HCT116 (cell line): ENCODE results near the gene FLNB. TPM values are rescaled to one million over a fixed set of nuclear protein-coding genes. Genes with fewer than 3 reads are reported as not detected.

Experiments used
- ATAC-seq: fragments of 200-7000 bp; cut with Tn5 transposase; 2 replicates; pipeline ENCODE4 v1.9.1; 2020; ENCODE audit warnings: mild to moderate bottlenecking, moderate library complexity
- BruUV-seq: library from RNA; stranded (reverse); fragments of 400-500 nt; replicated peaks from 2 replicates; lab custom pipeline; 2021; lab: Mats Ljungman, UMichigan
- CTCF ChIA-PET: fragments of 300-600 bp; sonication (Branson Sonifier 250); formaldehyde crosslinking; loops from one replicate; lab custom pipeline; 2021; ENCODE audit warnings: antibody characterized with exemption; lab: Charles Lee
- POLR2A ChIA-PET: fragments of 300-600, 350-600 bp; sonication (Branson Sonifier 250); formaldehyde crosslinking; loops from one replicate; lab custom pipeline; 2021; ENCODE audit warnings: antibody characterized with exemption; lab: Charles Lee
- RAD21 ChIA-PET, 2 experiments: fragments of 300-600 bp; sonication (Branson Sonifier 250); formaldehyde crosslinking; loops; one replicate each; lab custom pipeline; 2023; ENCODE audit warnings: low total read pairs in 2 of 2; ENCODE audit not compliant: uncharacterized antibody in 2 of 2, unreplicated experiment in 2 of 2, low non-redundant PET in 1 of 2; lab: Charles Lee
- DNase-seq: peaks from one replicate; pipeline ENCODE4 v3.0.0-alpha.2; 2010; ENCODE audit warnings: low read depth, low spot score
- H2AFZ ChIP-seq: fragments of 200-600 bp; shearing (Covaris generic), sonication (generic); 2 replicates; pipeline ENCODE4 v1.6.1; 2017; ENCODE audit warnings: low read depth, mixed run types, mixed read lengths, antibody characterized with exemption, low read length; ENCODE audit not compliant: poor library complexity, severe bottlenecking
- H3K27ac ChIP-seq: 2 replicates; pipeline ENCODE4 v1.5.1; 2012; ENCODE audit warnings: low read depth, low read length
- H3K27me3 ChIP-seq: fragments of 200-600 bp; sonication (generic); 2 replicates; pipeline ENCODE4 v1.6.1; 2016; ENCODE audit warnings: mixed run types, low read length, mixed read lengths; ENCODE audit not compliant: insufficient read depth
- H3K36me3 ChIP-seq, 2 experiments: fragments of 200-500 bp in 1 of 2; fragments of 200-600 bp in 1 of 2; sonication (Bioruptor generic) in 1 of 2; sonication (generic) in 1 of 2; 2 replicates each; pipeline versions ENCODE4 v1.5.1 to v1.6.1; 2014 to 2016; ENCODE audit warnings: low read length in 2 of 2, inconsistent platforms in 1 of 2, mixed read lengths in 1 of 2, mixed run types in 1 of 2; ENCODE audit not compliant: insufficient read depth in 2 of 2, control insufficient read depth in 1 of 2
- H3K4me1 ChIP-seq, 2 experiments: fragments of 200-600 bp in 1 of 2; sonication (generic) in 1 of 2; 2 replicates each; pipeline versions ENCODE4 v1.5.1 to v1.6.1; 2012 to 2017; ENCODE audit warnings: low read length in 2 of 2, inconsistent platforms in 1 of 2, mild to moderate bottlenecking in 1 of 2, mixed read lengths in 1 of 2, mixed run types in 1 of 2, moderate library complexity in 1 of 2; ENCODE audit not compliant: insufficient read depth in 2 of 2, control insufficient read depth in 1 of 2
- H3K4me2 ChIP-seq: fragments of 200-600 bp; sonication (generic); 2 replicates; pipeline ENCODE4 v1.6.1; 2017; ENCODE audit warnings: mixed run types, low read length, mixed read lengths
- H3K4me3 ChIP-seq, 2 experiments: fragments of 200-600 bp in 1 of 2; sonication (generic) in 1 of 2; replicated peaks in 1 of 2; 2 replicates each; pipeline ENCODE4 v1.5.1; 2011 to 2016; ENCODE audit warnings: low read length in 2 of 2, control low read depth in 1 of 2, low read depth in 1 of 2, mild to moderate bottlenecking in 1 of 2, mixed read lengths in 1 of 2, mixed run types in 1 of 2
- H3K79me2 ChIP-seq: fragments of 200-600 bp; sonication (generic); 2 replicates; pipeline ENCODE4 v1.6.1; 2017; ENCODE audit warnings: mild to moderate bottlenecking, mixed run types, low read length, moderate library complexity, mixed read lengths; ENCODE audit not compliant: insufficient read depth
- H3K9ac ChIP-seq: fragments of 200-600 bp; sonication (generic); 2 replicates; pipeline ENCODE4 v1.6.1; 2016; ENCODE audit warnings: low read length, mixed read lengths
- H3K9me2 ChIP-seq: fragments of 200-600 bp; sonication (generic), shearing (Covaris generic); 2 replicates; pipeline ENCODE4 v1.6.1; 2017; ENCODE audit warnings: mixed run types, mild to moderate bottlenecking, moderate library complexity; ENCODE audit not compliant: insufficient read depth
- H3K9me3 ChIP-seq, 2 experiments: fragments of 200-500 bp in 1 of 2; fragments of 200-600 bp in 1 of 2; sonication (Bioruptor generic) in 1 of 2; sonication (generic) in 1 of 2; 2 replicates each; pipeline ENCODE4 v1.6.1; 2014 to 2017; ENCODE audit warnings: low read length in 2 of 2, mixed read lengths in 2 of 2, inconsistent platforms in 1 of 2, low read depth in 1 of 2, mild to moderate bottlenecking in 1 of 2, mixed run types in 1 of 2, moderate library complexity in 1 of 2; ENCODE audit not compliant: control insufficient read depth in 1 of 2, insufficient read depth in 1 of 2
- H4K20me1 ChIP-seq: fragments of 200-600 bp; sonication (generic), shearing (Covaris generic); 2 replicates; pipeline ENCODE4 v1.6.1; 2017; ENCODE audit warnings: mixed run types, mild to moderate bottlenecking, moderate library complexity; ENCODE audit not compliant: insufficient read depth
- CEBPB ChIP-seq: IDR thresholded peaks from 2 replicates; pipeline ENCODE4 v1.6.1; 2012; ENCODE audit warnings: low read depth
- EGR1 ChIP-seq: IDR thresholded peaks from 2 replicates; pipeline ENCODE4 v1.6.1; 2012; ENCODE audit warnings: low read depth
- ELF1 ChIP-seq: IDR thresholded peaks from 2 replicates; pipeline ENCODE4 v1.6.1; 2012; ENCODE audit warnings: low read depth, borderline replicate concordance
- EZH2 ChIP-seq: fragments of 200-600 bp; sonication (generic); IDR thresholded peaks from 2 replicates; pipeline ENCODE4 v1.6.1; 2017; ENCODE audit warnings: antibody characterized with exemption, mixed run types
- EZH2phosphoT487 ChIP-seq: fragments of 200-600 bp; IDR thresholded peaks from 2 replicates; pipeline ENCODE4 v1.6.1; 2018; ENCODE audit warnings: antibody characterized with exemption, borderline replicate concordance
- FOSL1 ChIP-seq: IDR thresholded peaks from 2 replicates; pipeline ENCODE4 v1.6.1; 2012; ENCODE audit warnings: low read depth
- MAX ChIP-seq: IDR thresholded peaks from 2 replicates; pipeline ENCODE4 v1.6.1; 2012
- RAD21 ChIP-seq: IDR thresholded peaks from 2 replicates; pipeline ENCODE4 v1.6.1; 2012; ENCODE audit warnings: low read depth, mild to moderate bottlenecking
- SRF ChIP-seq: IDR thresholded peaks from 2 replicates; pipeline ENCODE4 v1.6.1; 2012; ENCODE audit warnings: low read depth
- TCF7L2 ChIP-seq: IDR thresholded peaks from 2 replicates; pipeline ENCODE4 v1.7.0; 2011; ENCODE audit warnings: borderline replicate concordance, inconsistent platforms; ENCODE audit not compliant: insufficient read depth, insufficient read length; ENCODE audit errors: extremely low read depth
- YY1 ChIP-seq: IDR thresholded peaks from 2 replicates; pipeline ENCODE4 v1.6.1; 2011; ENCODE audit warnings: low read length, low read depth, moderate library complexity, mild to moderate bottlenecking; ENCODE audit not compliant: insufficient replicate concordance; ENCODE audit errors: extremely low read depth
- ZNF274 ChIP-seq: fragments of 200-500 bp; sonication (Bioruptor generic); IDR thresholded peaks from 2 replicates; pipeline ENCODE4 v1.6.1; 2014; ENCODE audit warnings: mild to moderate bottlenecking, low read depth, low read length, inconsistent platforms
- intact Hi-C: fragments of 100-400 bp; cut with micrococcal nuclease; formaldehyde crosslinking; loops from 2 replicates; pipeline ENCODE4 v1.10.0; 2022
- total RNA-seq: library from RNA; stranded (reverse); gene quantifications from one replicate; pipeline ENCODE4 v1.2.1, GENCODE V29; 2021; ENCODE audit not compliant: unreplicated experiment
- TF ChIP-seq, protein P1 (sequence below): IDR thresholded peaks from 2 replicates; pipeline ENCODE4 v1.6.1; 2011; ENCODE audit warnings: mild to moderate bottlenecking, low read length, moderate library complexity; ENCODE audit not compliant: insufficient replicate concordance; ENCODE audit errors: extremely low read depth

FLNB gene
- total RNA-seq, 1 experiment from 2014 or later, result 116 TPM

GRCh38 chr3:58049143-58049785, 41.0 kb downstream of the FLNB start (continued):
- TF ChIP-seq, protein P1, sequence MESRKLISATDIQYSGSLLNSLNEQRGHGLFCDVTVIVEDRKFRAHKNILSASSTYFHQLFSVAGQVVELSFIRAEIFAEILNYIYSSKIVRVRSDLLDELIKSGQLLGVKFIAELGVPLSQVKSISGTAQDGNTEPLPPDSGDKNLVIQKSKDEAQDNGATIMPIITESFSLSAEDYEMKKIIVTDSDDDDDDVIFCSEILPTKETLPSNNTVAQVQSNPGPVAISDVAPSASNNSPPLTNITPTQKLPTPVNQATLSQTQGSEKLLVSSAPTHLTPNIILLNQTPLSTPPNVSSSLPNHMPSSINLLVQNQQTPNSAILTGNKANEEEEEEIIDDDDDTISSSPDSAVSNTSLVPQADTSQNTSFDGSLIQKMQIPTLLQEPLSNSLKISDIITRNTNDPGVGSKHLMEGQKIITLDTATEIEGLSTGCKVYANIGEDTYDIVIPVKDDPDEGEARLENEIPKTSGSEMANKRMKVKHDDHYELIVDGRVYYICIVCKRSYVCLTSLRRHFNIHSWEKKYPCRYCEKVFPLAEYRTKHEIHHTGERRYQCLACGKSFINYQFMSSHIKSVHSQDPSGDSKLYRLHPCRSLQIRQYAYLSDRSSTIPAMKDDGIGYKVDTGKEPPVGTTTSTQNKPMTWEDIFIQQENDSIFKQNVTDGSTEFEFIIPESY, result peak; percentile 52
- TF ChIP-seq SRF, result peak; percentile 81
- no peak for TF ChIP-seq EGR1
- peak; percentile 68 for TF ChIP-seq MAX
- TF ChIP-seq FOSL1, result peak; percentile 98
- no peak for TF ChIP-seq EZH2
- TF ChIP-seq TCF7L2, result no peak
- no peak for TF ChIP-seq ELF1
- no peak for TF ChIP-seq ZNF274
- TF ChIP-seq YY1, result peak; percentile 37
- TF ChIP-seq EZH2phosphoT487, result no peak
- peak; percentile 75 for TF ChIP-seq CEBPB
- TF ChIP-seq, all 23 proteins: peak for 14

- peaks cover 81% of the 10 kb centered on the region for H3K79me2 ChIP-seq
- 0 out of 2 replicates have a peak, but pooled peaks have one; percentile 27 for TF ChIP-seq MAX
- TF ChIP-seq RAD21, result no peak
- peak; percentile 96 for TF ChIP-seq CEBPB
- TF ChIP-seq, all 23 proteins: peak for 2
- H3K27me3 ChIP-seq, result no peaks in the 10 kb centered on the region
- peak overlapping the region; percentile 64 for H3K9ac ChIP-seq
- RAD21 ChIA-PET, result no interaction called here
- peaks cover 59 to 84% of the 10 kb centered on the region in 2 experiments for H3K4me1 ChIP-seq
- no peaks in the 10 kb centered on the region for H3K9me2 ChIP-seq
- no peak overlapping the region for H2AFZ ChIP-seq
- intact Hi-C loops, result no loop called here
- ATAC-seq, result no peak
- POLR2A ChIA-PET, result interaction anchor here (1.4 kb wide), 1 partner anchor 78 kb away, joined by 3 read pairs; no protein-coding TSS in a partner anchor
- peak overlapping the region; percentile 78 for H3K4me2 ChIP-seq
- no peaks in the 10 kb centered on the region for H3K36me3 ChIP-seq
- BruUV-seq, result no TSS peak
- H3K27ac ChIP-seq, result peak overlapping the region; percentile 80; the same call in 1 of the 2 replicates
- DNase-seq, result no peak
- CTCF ChIA-PET, result no interaction called here
- H3K9me3 ChIP-seq, result no peaks in the 10 kb centered on the region
- H4K20me1 ChIP-seq, result no peaks in the 10 kb centered on the region; the same call in 1 of the 2 replicates
- peak overlapping the region in 1 of 2 experiments; percentile 44; a peak in 2 of 4 replicates for H3K4me3 ChIP-seq
Observed at GRCh38 chr3:58051196-58051595, 43.0 kb downstream of the FLNB start.
